Mammary microvascular endothelial cell (primary cell): ENCODE measurements around the gene ELK4. TPM values are rescaled to one million over a fixed set of nuclear protein-coding genes. Genes with fewer than 3 reads are reported as not detected.

Experiments used
- total RNA-seq: library from RNA; depleted of rRNA; stranded (reverse); fragments of >200 nt; gene quantifications from 2 replicates; pipeline ENCODE4 v1.2.3, GENCODE V29; 2015

The ELK4 gene, protein sequence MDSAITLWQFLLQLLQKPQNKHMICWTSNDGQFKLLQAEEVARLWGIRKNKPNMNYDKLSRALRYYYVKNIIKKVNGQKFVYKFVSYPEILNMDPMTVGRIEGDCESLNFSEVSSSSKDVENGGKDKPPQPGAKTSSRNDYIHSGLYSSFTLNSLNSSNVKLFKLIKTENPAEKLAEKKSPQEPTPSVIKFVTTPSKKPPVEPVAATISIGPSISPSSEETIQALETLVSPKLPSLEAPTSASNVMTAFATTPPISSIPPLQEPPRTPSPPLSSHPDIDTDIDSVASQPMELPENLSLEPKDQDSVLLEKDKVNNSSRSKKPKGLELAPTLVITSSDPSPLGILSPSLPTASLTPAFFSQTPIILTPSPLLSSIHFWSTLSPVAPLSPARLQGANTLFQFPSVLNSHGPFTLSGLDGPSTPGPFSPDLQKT
- total RNA-seq = 18.9 and 20.1 TPM in 2 replicates

DNA sequence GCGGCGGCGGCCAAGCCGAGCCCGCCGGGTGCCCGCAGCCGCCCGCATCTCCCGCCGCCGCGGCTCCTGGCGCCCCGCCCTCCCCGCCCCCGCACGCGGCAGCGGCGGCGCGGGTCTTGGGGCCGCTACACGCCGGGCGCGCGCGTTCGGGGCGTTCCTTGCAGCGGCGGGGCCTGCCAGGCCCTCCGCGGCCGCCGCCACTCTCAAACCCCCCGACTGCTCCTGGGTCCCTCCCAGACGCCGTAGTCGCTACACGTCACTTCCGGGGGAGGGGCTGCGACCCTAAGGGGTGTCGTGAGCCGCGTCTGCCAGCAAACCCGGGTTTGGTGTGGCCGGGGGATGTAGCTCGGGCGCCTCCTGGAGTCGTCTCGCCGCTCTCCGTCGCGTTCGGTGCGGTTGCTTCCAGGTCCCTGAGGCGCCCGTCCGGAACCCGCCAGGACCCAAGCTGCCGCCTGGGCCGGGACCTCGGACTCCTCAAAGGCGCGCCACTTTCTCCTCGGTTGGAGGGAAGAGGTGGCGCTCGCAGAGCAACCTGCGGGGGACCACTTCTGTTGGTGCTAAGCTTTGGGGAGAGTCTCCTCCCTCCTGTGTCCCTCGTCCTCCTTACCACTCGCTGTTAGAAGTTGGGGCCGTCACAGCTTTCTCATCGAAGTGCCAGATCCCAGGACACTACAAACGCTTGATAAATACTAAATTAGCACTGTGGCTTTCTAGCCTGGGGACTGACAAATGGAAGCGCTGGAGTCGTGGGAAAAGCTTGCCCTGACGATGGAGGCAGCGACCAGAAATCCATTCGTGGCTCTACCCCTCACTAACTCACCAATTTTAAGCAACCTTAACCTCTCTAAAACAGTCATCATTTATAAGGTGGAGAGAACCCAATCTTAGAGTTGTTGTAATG, at the start of gene ELK4:
TSS of gene ELK4 (minus strand) at position 244 of the 901 bp plus-strand sequence. CDS start 8,129 bp downstream, outside the sequence.

DNA sequence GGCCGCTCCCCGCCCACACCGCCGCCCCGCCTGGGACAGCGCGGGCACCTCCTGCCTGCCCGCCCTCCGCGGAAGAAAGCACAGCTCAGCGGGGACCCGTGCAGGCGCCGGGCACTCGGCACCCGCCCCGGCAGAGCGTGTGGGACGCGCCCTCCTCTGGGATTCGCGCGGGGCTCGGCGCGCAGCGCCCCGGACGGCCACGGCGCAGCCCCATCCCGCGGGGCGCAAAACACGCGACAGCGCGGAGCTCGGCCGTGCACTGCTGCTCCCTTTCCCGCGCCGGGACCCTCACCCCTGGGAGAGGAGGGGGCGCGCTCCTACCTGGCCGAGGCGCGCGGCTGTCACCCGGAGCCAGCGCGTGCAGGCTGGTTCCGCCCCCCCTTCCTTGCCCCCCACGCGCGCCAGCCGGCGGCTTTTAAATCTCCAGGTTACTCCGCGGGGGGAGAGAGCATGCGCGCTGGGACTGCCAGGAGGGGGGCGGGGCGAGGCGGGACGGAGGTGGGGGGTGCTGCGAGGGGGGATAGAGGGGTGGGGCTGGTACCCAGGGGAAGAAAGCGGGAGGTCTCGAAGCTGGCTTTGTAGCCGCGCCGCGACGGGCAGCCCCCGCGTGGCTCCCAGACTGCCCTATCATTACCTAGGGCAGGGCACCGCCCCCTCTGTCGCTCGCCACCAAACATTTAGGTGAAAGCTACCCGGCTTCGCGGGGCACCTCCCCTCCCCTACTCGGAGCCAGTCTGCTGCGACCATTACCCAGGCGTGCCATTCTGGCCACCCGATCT, 48.5 kb upstream of the ELK4 start, which contains the start of gene SLC45A3:
TSS of gene SLC45A3 (minus strand) at position 437 of the 779 bp plus-strand sequence. CDS start 15,853 bp downstream, outside the sequence.

Other genes starting within 250 kb of the ELK4 start
- not detected in 2 replicates for gene LEMD1, start 210.0 kb downstream of the ELK4 start, total RNA-seq
- gene BLACAT1, start 176.0 kb downstream of the ELK4 start, total RNA-seq = 0.05 and 0.07 TPM in 2 replicates
- 0.15 and 1.4 TPM in 2 replicates for gene CDK18, start 127.3 kb downstream of the ELK4 start, total RNA-seq
- 13.7 and 14.1 TPM in 2 replicates for gene SLC45A3, start 48.5 kb upstream of the ELK4 start, total RNA-seq
- 96.6 and 99.5 TPM in 2 replicates for gene NUCKS1, start 118.2 kb upstream of the ELK4 start, total RNA-seq
- 16.0 and 17.1 TPM in 2 replicates for gene RAB29, start 143.5 kb upstream of the ELK4 start, total RNA-seq
- gene SLC41A1, start 181.2 kb upstream of the ELK4 start, total RNA-seq = 10.5 and 18.7 TPM in 2 replicates
- not detected in 2 replicates for gene PM20D1, start 218.1 kb upstream of the ELK4 start, total RNA-seq